Peyer's patch (tissue), 4 donors: ENCODE results near the gene SOX5.

Source experiments
- CTCF ChIP-seq, 6 experiments: fragments of 450-650 bp in 4 of 6; fragments of 200-600 bp in 2 of 6; sonication (generic) in 1 of 6; IDR thresholded peaks; one replicate each; pipeline ENCODE4 v1.5.1; 2017 to 2019; ENCODE audit warnings: antibody characterized with exemption in 6 of 6, mild to moderate bottlenecking in 3 of 6, moderate library complexity in 1 of 6
- POLR2A ChIP-seq, 2 donors: fragments of 450-650 bp; IDR thresholded peaks; one replicate each; pipeline ENCODE4 v1.5.1; 2017; ENCODE audit warnings: antibody characterized with exemption in 2 of 2, mild to moderate bottlenecking in 2 of 2, moderate library complexity in 2 of 2

DNA sequence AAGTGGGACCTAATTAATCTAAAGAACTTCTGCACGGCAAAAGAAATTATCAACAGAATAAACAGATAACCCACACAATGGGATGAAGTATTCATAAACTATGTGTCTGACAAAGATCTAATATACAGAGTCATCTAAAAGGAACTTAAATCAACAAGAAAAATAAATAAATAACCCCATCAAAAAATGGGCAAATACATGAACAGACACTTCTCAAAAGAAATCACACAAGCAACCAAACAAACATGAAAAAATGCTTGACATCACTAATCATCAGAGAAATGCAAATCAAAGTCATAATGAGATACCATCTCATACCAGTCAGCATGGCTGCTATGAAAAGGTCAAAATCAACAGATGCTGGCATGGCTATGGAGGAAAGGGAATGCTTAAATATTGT, 466.9 kb downstream of the SOX5 start:
- TF ChIP-seq POLR2A (IDR thresholded peaks at IDR 0.05) (no peak), CTCF (IDR thresholded peaks at IDR 0.05) (no peak)
